IPS DF 6.9 (cell line): ENCODE results near the gene PIP5K1C.
"Not testable (repeated sequence)": the region's sequence is repeated elsewhere in the genome, so short reads cannot be mapped to it uniquely, and the experiment has no call there.

Source experiments
- DNase-seq: peaks from one replicate; pipeline ENCODE4 v3.0.0-alpha.2; 2013; ENCODE audit warnings: low read depth, low spot score
- H3K27ac ChIP-seq: one replicate; pipeline ENCODE4 v1.5.1; 2013; ENCODE audit warnings: low read length, control low read depth
- H3K27me3 ChIP-seq: 2 replicates; pipeline ENCODE4 v1.6.1; 2013; ENCODE audit warnings: mild to moderate bottlenecking, low read length; ENCODE audit not compliant: control insufficient read depth, insufficient read depth
- H3K36me3 ChIP-seq: 2 replicates; pipeline ENCODE4 v1.6.1; 2013; ENCODE audit warnings: low read length; ENCODE audit not compliant: control insufficient read depth, insufficient read depth
- H3K4me1 ChIP-seq: 2 replicates; pipeline ENCODE4 v1.6.1; 2013; ENCODE audit warnings: low read length; ENCODE audit not compliant: control insufficient read depth, insufficient read depth
- H3K4me3 ChIP-seq: 2 replicates; pipeline ENCODE4 v1.5.1; 2013; ENCODE audit warnings: mild to moderate bottlenecking, low read length
- H3K9me3 ChIP-seq: 2 replicates; pipeline ENCODE4 v1.6.1; 2013; ENCODE audit warnings: low read length, inconsistent platforms; ENCODE audit not compliant: control insufficient read depth, insufficient read depth
- WGBS: extraction: QIAGEN DNeasy Blood & Tissue Kit; methylation state at CpG from one replicate; pipeline ENCODE4 v1.1.7; 2013; ENCODE audit warnings: mixed read lengths, missing lambda C conversion rate; ENCODE audit not compliant: insufficient read length, insufficient coverage; 5-methylcytosine and 5-hydroxymethylcytosine counted together

Gene PIP5K1C

GRCh38 chr19:3651684-3652083 lies 48.6 kb downstream of the PIP5K1C start:
- no peak for DNase-seq
- Histone ChIP-seq H3K4me1 (no peaks in the 10 kb centered on the region), H3K27me3 (no peaks in the 10 kb centered on the region), H3K36me3 (peaks cover 24% of the 10 kb centered on the region), H3K9me3 (no peaks in the 10 kb centered on the region), H3K4me3 (no peak overlapping the region), H3K27ac (no peak overlapping the region)
- no CpG with 5 or more reads among the region's 33 CpGs for whole genome bisulfite sequencing

- Histone ChIP-seq H3K9me3 (no peaks in the 10 kb centered on the region), H3K4me1 (no peaks in the 10 kb centered on the region), H3K27me3 (no peaks in the 10 kb centered on the region), H3K4me3 (no peak overlapping the region), H3K27ac (no peak overlapping the region), H3K36me3 (peaks cover 22% of the 10 kb centered on the region)
- no CpG with 5 or more reads among the region's 16 CpGs for WGBS
- DNase-seq: no peak
Measured at GRCh38 chr19:3649888-3650287, 50.4 kb downstream of the PIP5K1C start.

- H3K36me3 ChIP-seq: peaks cover 22% of the 10 kb centered on the region
- no peaks in the 10 kb centered on the region for H3K9me3 ChIP-seq
- H3K4me3 ChIP-seq: no peak overlapping the region
- WGBS: no CpG with 5 or more reads among the region's 33 CpGs
- no peaks in the 10 kb centered on the region for H3K27me3 ChIP-seq
- no peak for DNase-seq
- no peak overlapping the region for H3K27ac ChIP-seq
- H3K4me1 ChIP-seq: no peaks in the 10 kb centered on the region
Measured at GRCh38 chr19:3648037-3648905, 52.0 kb downstream of the PIP5K1C start.

- not testable (repeated sequence) for H3K4me1 ChIP-seq, H3K9me3 ChIP-seq, DNase-seq, H3K27ac ChIP-seq, H3K27me3 ChIP-seq, H3K4me3 ChIP-seq
- no CpG with 5 or more reads among the region's 5 CpGs for WGBS
- H3K36me3 ChIP-seq: peaks cover 16% of the 10 kb centered on the region
Measured at GRCh38 chr19:3647102-3647501, 53.2 kb downstream of the PIP5K1C start.

- no CpG with 5 or more reads among the region's 23 CpGs for WGBS
- Histone ChIP-seq H3K9me3 (no peaks in the 10 kb centered on the region), H3K27ac (no peak overlapping the region), H3K4me3 (no peak overlapping the region), H3K36me3 (peaks cover 12% of the 10 kb centered on the region), H3K27me3 (no peaks in the 10 kb centered on the region), H3K4me1 (no peaks in the 10 kb centered on the region)
- DNase-seq: no peak
Measured at GRCh38 chr19:3646336-3647092, 53.8 kb downstream of the PIP5K1C start.

- H3K4me3 ChIP-seq: no peak overlapping the region
- H3K9me3 ChIP-seq: no peaks in the 10 kb centered on the region
- H3K27me3 ChIP-seq: no peaks in the 10 kb centered on the region
- no peak overlapping the region for H3K27ac ChIP-seq
- H3K36me3 ChIP-seq: peaks cover 11% of the 10 kb centered on the region; the same call in 1 of the 2 replicates
- H3K4me1 ChIP-seq: no peaks in the 10 kb centered on the region
- whole genome bisulfite sequencing: no CpG with 5 or more reads among the region's 21 CpGs
- DNase-seq: no peak
Measured at GRCh38 chr19:3645726-3646125, 54.5 kb downstream of the PIP5K1C start.

GRCh38 chr19:3645067-3645396 lies 55.2 kb downstream of the PIP5K1C start:
- WGBS: no CpG with 5 or more reads among the region's 11 CpGs
- Histone ChIP-seq H3K36me3 (peaks cover 11% of the 10 kb centered on the region; the same call in 1 of the 2 replicates), H3K27ac (no peak overlapping the region)

GRCh38 chr19:3644351-3645066 lies 55.8 kb downstream of the PIP5K1C start:
- Histone ChIP-seq H3K27me3 (no peaks in the 10 kb centered on the region), H3K4me1 (no peaks in the 10 kb centered on the region), H3K9me3 (no peaks in the 10 kb centered on the region), H3K36me3 (peaks cover 14% of the 10 kb centered on the region), H3K27ac (no peak overlapping the region), H3K4me3 (no peak overlapping the region)
- WGBS: no CpG with 5 or more reads among the region's 19 CpGs
- DNase-seq: no peak

More at GRCh38 chr19:3645067-3645396, 55.2 kb downstream of the PIP5K1C start:
- no peaks in the 10 kb centered on the region for H3K9me3 ChIP-seq
- H3K27me3 ChIP-seq: no peaks in the 10 kb centered on the region
- DNase-seq: no peak
- no peak overlapping the region for H3K4me3 ChIP-seq
- no peaks in the 10 kb centered on the region for H3K4me1 ChIP-seq

GRCh38 chr19:3643674-3644313 lies 56.5 kb downstream of the PIP5K1C start:
- Histone ChIP-seq H3K4me3 (no peak overlapping the region), H3K4me1 (no peaks in the 10 kb centered on the region), H3K27ac (no peak overlapping the region), H3K9me3 (no peaks in the 10 kb centered on the region), H3K36me3 (peaks cover 17% of the 10 kb centered on the region), H3K27me3 (no peaks in the 10 kb centered on the region)
- no peak for DNase-seq
- no CpG with 5 or more reads among the region's 28 CpGs for WGBS
